HUES48 (cell line): ENCODE results near the gene NAB1.

ENCODE experiments used
- H3K27ac ChIP-seq: one replicate; pipeline ENCODE4 v1.7.0; 2013; ENCODE audit warnings: low read depth, low read length, inconsistent platforms
- H3K27me3 ChIP-seq: 2 replicates; pipeline ENCODE4 v1.6.1; 2013; ENCODE audit warnings: mild to moderate bottlenecking, low read length; ENCODE audit not compliant: control insufficient read depth, insufficient read depth
- H3K36me3 ChIP-seq: 2 replicates; pipeline ENCODE4 v1.6.1; 2013; ENCODE audit warnings: low read length; ENCODE audit not compliant: control insufficient read depth, insufficient read depth
- H3K4me1 ChIP-seq: 2 replicates; pipeline ENCODE4 v1.6.1; 2013; ENCODE audit warnings: mild to moderate bottlenecking, low read length; ENCODE audit not compliant: control insufficient read depth, insufficient read depth
- H3K4me3 ChIP-seq: 2 replicates; pipeline ENCODE4 v1.5.1; 2013; ENCODE audit warnings: mild to moderate bottlenecking, low read depth, low read length
- H3K9ac ChIP-seq: 2 replicates; pipeline ENCODE4 v1.6.1; 2013; ENCODE audit warnings: mild to moderate bottlenecking, low read depth, low read length, moderate library complexity
- H3K9me3 ChIP-seq: 2 replicates; pipeline ENCODE4 v1.6.1; 2013; ENCODE audit warnings: low read length; ENCODE audit not compliant: control insufficient read depth, insufficient read depth

Gene NAB1

GRCh38 chr2:190655570-190655969, 6.7 kb downstream of the NAB1 start:
- H3K4me1 ChIP-seq: peaks cover 12% of the 10 kb centered on the region
- H3K4me3 ChIP-seq: no peak overlapping the region
- H3K27me3 ChIP-seq: peaks cover 4% of the 10 kb centered on the region
- no peaks in the 10 kb centered on the region for H3K9me3 ChIP-seq
- H3K27ac ChIP-seq: no peak overlapping the region
- 0 out of 2 replicates have a peak, but pooled peaks cover 2% of the 10 kb centered on the region for H3K36me3 ChIP-seq
- no peak overlapping the region for H3K9ac ChIP-seq

DNA sequence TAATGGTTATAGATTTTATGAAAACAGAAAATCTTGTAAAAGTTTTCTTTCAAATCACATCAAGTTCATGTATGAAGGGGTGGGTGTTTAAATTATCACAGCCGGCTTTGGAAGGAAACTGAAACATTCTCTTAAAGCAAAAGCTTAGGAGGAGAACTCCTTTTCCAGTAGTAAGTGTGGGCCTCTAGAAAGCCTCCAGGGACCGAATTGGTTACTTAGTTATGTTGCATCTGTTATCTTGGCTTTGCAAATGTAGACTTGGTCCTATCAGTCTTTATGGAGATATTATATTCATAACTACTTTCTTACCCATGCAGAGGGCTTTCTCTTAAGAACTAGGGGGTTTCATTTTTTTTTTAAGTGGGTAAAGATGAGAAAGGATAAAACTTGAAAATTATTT, 7.4 kb downstream of the NAB1 start:
- H3K4me1 ChIP-seq: peaks cover 9% of the 10 kb centered on the region
- no peaks in the 10 kb centered on the region for H3K27me3 ChIP-seq
- no peak overlapping the region for H3K4me3 ChIP-seq
- no peak overlapping the region for H3K9ac ChIP-seq
- H3K9me3 ChIP-seq: no peaks in the 10 kb centered on the region
- H3K27ac ChIP-seq: no peak overlapping the region
- 0 out of 2 replicates have a peak, but pooled peaks cover 2% of the 10 kb centered on the region for H3K36me3 ChIP-seq

GRCh38 chr2:190657474-190658255, 8.8 kb downstream of the NAB1 start:
- Histone ChIP-seq H3K36me3 (0 out of 2 replicates have a peak, but pooled peaks cover 2% of the 10 kb centered on the region), H3K4me3 (no peak overlapping the region), H3K9ac (no peak overlapping the region), H3K27me3 (no peaks in the 10 kb centered on the region), H3K9me3 (no peaks in the 10 kb centered on the region), H3K27ac (no peak overlapping the region), H3K4me1 (peaks cover 12% of the 10 kb centered on the region)

DNA sequence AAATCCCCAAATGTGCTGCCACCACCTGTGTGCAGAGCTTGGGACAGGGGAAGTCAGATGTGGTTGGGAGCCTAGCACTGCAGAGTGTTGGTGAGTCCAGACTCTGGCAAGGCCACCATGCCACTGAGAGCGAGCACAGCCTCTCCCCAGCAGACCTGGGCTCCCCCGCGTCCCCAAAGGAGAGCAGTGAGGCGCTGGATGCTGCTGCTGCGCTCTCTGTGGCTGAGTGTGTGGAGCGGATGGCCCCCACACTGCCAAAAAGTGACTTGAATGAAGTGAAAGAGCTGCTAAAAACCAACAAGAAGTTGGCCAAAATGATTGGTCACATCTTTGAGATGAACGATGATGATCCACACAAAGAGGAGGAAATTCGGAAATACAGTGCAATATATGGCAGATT, 10.7 kb downstream of the NAB1 start:
- Histone ChIP-seq H3K9me3 (no peaks in the 10 kb centered on the region), H3K4me3 (no peak overlapping the region), H3K36me3 (0 out of 2 replicates have a peak, but pooled peaks cover 2% of the 10 kb centered on the region), H3K4me1 (peaks cover 12% of the 10 kb centered on the region), H3K27me3 (no peaks in the 10 kb centered on the region), H3K9ac (no peak overlapping the region), H3K27ac (no peak overlapping the region)

DNA sequence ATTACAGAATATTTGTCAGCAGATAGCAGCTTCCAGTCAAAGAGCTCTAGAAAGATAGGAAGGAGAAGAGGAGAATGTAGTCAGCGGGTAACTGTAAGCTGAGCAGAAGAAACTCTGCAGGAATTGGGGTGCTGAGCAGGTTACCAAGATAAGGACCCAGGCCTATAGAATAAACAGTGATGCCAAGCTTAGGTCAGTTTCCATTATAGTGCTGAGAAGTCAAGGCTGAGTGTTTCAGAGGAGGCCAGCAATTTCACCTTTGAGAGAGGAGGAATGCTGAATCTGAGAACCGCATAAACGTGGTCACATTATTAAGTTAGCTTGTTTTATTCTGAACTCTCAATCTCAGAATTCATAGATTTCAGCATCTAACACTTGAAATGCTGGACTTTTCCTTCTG, 13.9 kb downstream of the NAB1 start:
- no peak overlapping the region for H3K4me3 ChIP-seq
- no peak overlapping the region for H3K9ac ChIP-seq
- H3K9me3 ChIP-seq: no peaks in the 10 kb centered on the region
- H3K36me3 ChIP-seq: 0 out of 2 replicates have a peak, but pooled peaks cover 2% of the 10 kb centered on the region
- no peak overlapping the region for H3K27ac ChIP-seq
- H3K27me3 ChIP-seq: no peaks in the 10 kb centered on the region
- H3K4me1 ChIP-seq: 0 out of 2 replicates have a peak, but pooled peaks cover 3% of the 10 kb centered on the region

DNA sequence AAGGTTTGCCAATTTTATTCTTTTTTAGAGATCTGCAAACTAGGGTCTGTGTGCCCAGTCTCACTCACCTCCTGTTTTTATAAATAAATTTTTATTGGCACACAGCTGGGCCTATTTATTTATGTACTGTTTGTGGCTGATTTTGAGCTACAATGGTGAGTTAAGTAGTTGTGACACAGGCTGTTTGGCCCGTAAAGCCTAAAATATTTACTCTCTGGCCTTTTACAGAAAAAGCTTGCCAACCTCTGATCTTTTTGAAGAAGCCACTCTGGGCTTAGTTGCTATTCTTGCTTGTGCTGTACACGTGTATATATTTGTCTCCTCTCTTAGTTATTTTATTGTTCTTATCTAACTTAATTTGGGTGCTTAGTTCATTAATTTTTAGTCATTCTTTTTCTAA, 14.5 kb downstream of the NAB1 start:
- H3K36me3 ChIP-seq: 0 out of 2 replicates have a peak, but pooled peaks cover 2% of the 10 kb centered on the region
- H3K4me3 ChIP-seq: no peak overlapping the region
- 0 out of 2 replicates have a peak, but pooled peaks cover 3% of the 10 kb centered on the region for H3K4me1 ChIP-seq
- no peak overlapping the region for H3K9ac ChIP-seq
- H3K27ac ChIP-seq: no peak overlapping the region
- H3K9me3 ChIP-seq: no peaks in the 10 kb centered on the region
- no peaks in the 10 kb centered on the region for H3K27me3 ChIP-seq

GRCh38 chr2:190663839-190664238, 15.0 kb downstream of the NAB1 start:
- Histone ChIP-seq H3K27ac (no peak overlapping the region), H3K4me3 (no peak overlapping the region), H3K9ac (no peak overlapping the region), H3K4me1 (0 out of 2 replicates have a peak, but pooled peaks cover 3% of the 10 kb centered on the region), H3K36me3 (0 out of 2 replicates have a peak, but pooled peaks cover 2% of the 10 kb centered on the region), H3K27me3 (no peaks in the 10 kb centered on the region), H3K9me3 (no peaks in the 10 kb centered on the region)

- Histone ChIP-seq H3K36me3 (0 out of 2 replicates have a peak, but pooled peaks cover 2% of the 10 kb centered on the region), H3K9ac (no peak overlapping the region), H3K9me3 (no peaks in the 10 kb centered on the region), H3K27me3 (no peaks in the 10 kb centered on the region), H3K4me3 (no peak overlapping the region), H3K27ac (no peak overlapping the region), H3K4me1 (0 out of 2 replicates have a peak, but pooled peaks cover 3% of the 10 kb centered on the region)
Measured at GRCh38 chr2:190664240-190664639, 15.4 kb downstream of the NAB1 start.

DNA sequence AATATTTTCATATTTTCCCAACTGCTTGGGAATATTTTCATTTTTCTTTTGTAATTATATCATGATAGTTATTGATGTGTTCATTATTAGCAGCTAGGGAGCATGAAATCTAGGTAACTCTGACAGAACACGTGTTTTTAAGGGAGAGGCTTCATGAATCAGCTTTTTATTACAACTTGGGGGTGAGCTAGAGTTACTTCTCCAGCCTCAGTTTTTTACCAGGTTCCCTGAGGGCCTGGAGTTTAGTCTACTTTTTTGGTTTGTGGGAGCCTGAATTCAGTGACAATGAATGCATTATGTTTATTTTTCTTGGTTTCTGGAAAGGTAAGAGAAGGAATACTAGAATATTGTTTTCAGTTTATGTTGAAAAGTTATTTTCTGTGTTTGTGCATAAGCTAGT, 18.0 kb downstream of the NAB1 start:
- Histone ChIP-seq H3K36me3 (peaks cover under 1% of the 10 kb centered on the region; the same call in 1 of the 2 replicates), H3K9ac (no peak overlapping the region), H3K27ac (no peak overlapping the region), H3K4me1 (0 out of 2 replicates have a peak, but pooled peaks cover 3% of the 10 kb centered on the region), H3K27me3 (no peaks in the 10 kb centered on the region), H3K9me3 (no peaks in the 10 kb centered on the region), H3K4me3 (no peak overlapping the region)

DNA sequence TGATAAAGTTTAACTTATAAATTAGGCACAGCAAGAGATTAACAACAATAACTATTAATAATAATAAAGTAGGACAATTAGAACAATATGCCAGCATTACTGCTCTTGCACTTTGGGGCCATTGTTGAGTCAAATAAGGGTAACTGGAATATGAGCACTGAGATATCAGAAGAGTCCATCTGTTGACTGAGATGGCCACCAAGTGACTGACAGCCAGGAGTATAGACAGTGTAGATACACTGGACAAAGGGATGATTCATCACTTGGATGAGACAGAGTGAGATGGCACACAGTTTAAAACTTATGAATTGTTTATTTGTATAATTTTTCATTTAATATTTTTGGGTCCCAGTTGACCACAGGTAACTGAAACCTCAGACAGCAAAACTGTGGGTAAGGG, 20.0 kb downstream of the NAB1 start:
- no peak overlapping the region for H3K27ac ChIP-seq
- H3K9ac ChIP-seq: no peak overlapping the region
- H3K27me3 ChIP-seq: no peaks in the 10 kb centered on the region
- H3K36me3 ChIP-seq: peaks cover 5% of the 10 kb centered on the region; the same call in 1 of the 2 replicates
- H3K4me1 ChIP-seq: no peaks in the 10 kb centered on the region
- no peaks in the 10 kb centered on the region for H3K9me3 ChIP-seq
- no peak overlapping the region for H3K4me3 ChIP-seq

GRCh38 chr2:190670182-190670946, 21.5 kb downstream of the NAB1 start:
- Histone ChIP-seq H3K27me3 (no peaks in the 10 kb centered on the region), H3K9me3 (no peaks in the 10 kb centered on the region), H3K27ac (no peak overlapping the region), H3K9ac (no peak overlapping the region), H3K36me3 (peaks cover 9% of the 10 kb centered on the region; the same call in 1 of the 2 replicates), H3K4me3 (no peak overlapping the region), H3K4me1 (no peaks in the 10 kb centered on the region)
